ENCODE data around the gene SMAD3.
"Not testable (repeated sequence)": the region's sequence is repeated elsewhere in the genome, so short reads cannot be mapped to it uniquely, and the experiment has no call there.

Gene SMAD3

GRCh38 chr15:67147396-67147949 is 82.1 kb downstream of the SMAD3 start:
- FAIRE-seq (no peak), DNase-seq (ENCODE audit: insufficient read length) (no peak)
- no peak for TF ChIP-seq POLR2AphosphoS5 (IDR thresholded peaks at IDR 0.05; ENCODE audit: low read depth, low read length)
- no peak for TF ChIP-seq TAF1 (IDR thresholded peaks at IDR 0.05; ENCODE audit: borderline replicate concordance, low read depth, low read length)
- TF ChIP-seq POLR2A (IDR thresholded peaks at IDR 0.05; ENCODE audit: low read depth, low read length), result no peak

GRCh38 chr15:67148196-67148701 is 82.8 kb downstream of the SMAD3 start:
- TF ChIP-seq TAF1 (IDR thresholded peaks at IDR 0.05; ENCODE audit: borderline replicate concordance, low read depth, low read length) (no peak), POLR2A (IDR thresholded peaks at IDR 0.05; ENCODE audit: low read depth, low read length) (no peak), POLR2AphosphoS5 (IDR thresholded peaks at IDR 0.05; ENCODE audit: low read depth, low read length) (no peak)
- DNase-seq (ENCODE audit: insufficient read length) (no peak), FAIRE-seq (no peak)

- no peak for FAIRE-seq
- no peak for TF ChIP-seq TAF1 (IDR thresholded peaks at IDR 0.05; ENCODE audit: borderline replicate concordance, low read depth, low read length)
- no peak for TF ChIP-seq POLR2A (IDR thresholded peaks at IDR 0.05; ENCODE audit: low read depth, low read length)
- TF ChIP-seq POLR2AphosphoS5 (IDR thresholded peaks at IDR 0.05; ENCODE audit: low read depth, low read length), result no peak
- no peak for DNase-seq (ENCODE audit: insufficient read length)
Measured at GRCh38 chr15:67149068-67149772, 83.8 kb downstream of the SMAD3 start.

GRCh38 chr15:67149773-67150022 is 84.3 kb downstream of the SMAD3 start:
- no peak for DNase-seq (ENCODE audit: insufficient read length)
- TF ChIP-seq POLR2AphosphoS5 (IDR thresholded peaks at IDR 0.05; ENCODE audit: low read depth, low read length) (no peak), POLR2A (IDR thresholded peaks at IDR 0.05; ENCODE audit: low read depth, low read length) (no peak), TAF1 (IDR thresholded peaks at IDR 0.05; ENCODE audit: borderline replicate concordance, low read depth, low read length) (no peak)
- FAIRE-seq, result no peak

GRCh38 chr15:67150023-67150860 is 84.8 kb downstream of the SMAD3 start:
- no peak for TF ChIP-seq TAF1 (IDR thresholded peaks at IDR 0.05; ENCODE audit: borderline replicate concordance, low read depth, low read length)
- TF ChIP-seq POLR2AphosphoS5 (IDR thresholded peaks at IDR 0.05; ENCODE audit: low read depth, low read length), result no peak
- no peak for TF ChIP-seq POLR2A (IDR thresholded peaks at IDR 0.05; ENCODE audit: low read depth, low read length)
- DNase-seq (ENCODE audit: insufficient read length) (no peak), FAIRE-seq (no peak)

GRCh38 chr15:67152429-67152828 is 87.0 kb downstream of the SMAD3 start:
- FAIRE-seq, result no peak

GRCh38 chr15:67153044-67153443 is 87.6 kb downstream of the SMAD3 start:
- DNase-seq (ENCODE audit: insufficient read length); FAIRE-seq: not testable (repeated sequence)

More at GRCh38 chr15:67152429-67152828, 87.0 kb downstream of the SMAD3 start:
- TF ChIP-seq POLR2AphosphoS5 (IDR thresholded peaks at IDR 0.05; ENCODE audit: low read depth, low read length), result no peak
- TF ChIP-seq TAF1 (IDR thresholded peaks at IDR 0.05; ENCODE audit: borderline replicate concordance, low read depth, low read length), result no peak
- no peak for TF ChIP-seq POLR2A (IDR thresholded peaks at IDR 0.05; ENCODE audit: low read depth, low read length)
- no peak for DNase-seq (ENCODE audit: insufficient read length)

- DNase-seq (ENCODE audit: insufficient read length), result no peak
- TF ChIP-seq POLR2AphosphoS5 (IDR thresholded peaks at IDR 0.05; ENCODE audit: low read depth, low read length) (no peak), POLR2A (IDR thresholded peaks at IDR 0.05; ENCODE audit: low read depth, low read length) (no peak), TAF1 (IDR thresholded peaks at IDR 0.05; ENCODE audit: borderline replicate concordance, low read depth, low read length) (no peak)
- no peak for FAIRE-seq
Measured at GRCh38 chr15:67154249-67154648, 88.8 kb downstream of the SMAD3 start.

- no peak for FAIRE-seq
- DNase-seq (ENCODE audit: insufficient read length), result no peak
- TF ChIP-seq TAF1 (IDR thresholded peaks at IDR 0.05; ENCODE audit: borderline replicate concordance, low read depth, low read length), result no peak
- no peak for TF ChIP-seq POLR2AphosphoS5 (IDR thresholded peaks at IDR 0.05; ENCODE audit: low read depth, low read length)
- no peak for TF ChIP-seq POLR2A (IDR thresholded peaks at IDR 0.05; ENCODE audit: low read depth, low read length)
Measured at GRCh38 chr15:67156426-67156825, 91.0 kb downstream of the SMAD3 start.

GRCh38 chr15:67156834-67157233 is 91.4 kb downstream of the SMAD3 start:
- DNase-seq (ENCODE audit: insufficient read length) (no peak), FAIRE-seq (no peak)

GRCh38 chr15:67157521-67158252 is 92.3 kb downstream of the SMAD3 start:
- FAIRE-seq, result no peak
- DNase-seq (ENCODE audit: insufficient read length), result no peak
- TF ChIP-seq POLR2AphosphoS5 (IDR thresholded peaks at IDR 0.05; ENCODE audit: low read depth, low read length) (no peak), POLR2A (IDR thresholded peaks at IDR 0.05; ENCODE audit: low read depth, low read length) (no peak)

More at GRCh38 chr15:67156834-67157233, 91.4 kb downstream of the SMAD3 start:
- TF ChIP-seq POLR2A (IDR thresholded peaks at IDR 0.05; ENCODE audit: low read depth, low read length) (no peak), POLR2AphosphoS5 (IDR thresholded peaks at IDR 0.05; ENCODE audit: low read depth, low read length) (no peak), TAF1 (IDR thresholded peaks at IDR 0.05; ENCODE audit: borderline replicate concordance, low read depth, low read length) (no peak)

Data from GM12892 (cell line).